KMS-11 (cell line): ENCODE measurements around the gene CA14.

Experiments
- H2AFZ ChIP-seq: fragments of 200-600 bp; sonication (generic); 2 replicates; pipeline ENCODE4 v1.6.1; 2016; ENCODE audit warnings: antibody characterized with exemption, mixed run types, low read depth
- H3K27ac ChIP-seq: fragments of 200-600 bp; sonication (generic); 2 replicates; pipeline ENCODE4 v1.6.1; 2016; ENCODE audit warnings: mild to moderate bottlenecking, mixed run types
- H3K27me3 ChIP-seq: fragments of 200-600 bp; sonication (generic); 2 replicates; pipeline ENCODE4 v1.6.1; 2017; ENCODE audit warnings: mild to moderate bottlenecking, low read depth, mixed run types, moderate library complexity; ENCODE audit not compliant: insufficient read depth
- H3K36me3 ChIP-seq: fragments of 200-600 bp; sonication (generic); 2 replicates; pipeline ENCODE4 v1.6.1; 2017; ENCODE audit warnings: mild to moderate bottlenecking, mixed run types; ENCODE audit not compliant: insufficient read depth
- H3K4me1 ChIP-seq: fragments of 200-600 bp; sonication (generic); 2 replicates; pipeline ENCODE4 v1.6.1; 2016; ENCODE audit warnings: mild to moderate bottlenecking, low read depth, mixed run types; ENCODE audit not compliant: poor library complexity, severe bottlenecking
- H3K4me2 ChIP-seq: fragments of 200-600 bp; sonication (generic); 2 replicates; pipeline ENCODE4 v1.7.0; 2016; ENCODE audit warnings: mild to moderate bottlenecking, mixed run types
- H3K4me3 ChIP-seq: fragments of 200-600 bp; sonication (generic); IDR thresholded peaks from 2 replicates; pipeline ENCODE4 v1.6.1; 2017; ENCODE audit warnings: low read depth, low read length, mixed read lengths; ENCODE audit not compliant: insufficient read depth
- H3K79me2 ChIP-seq: fragments of 200-600 bp; sonication (generic); 2 replicates; pipeline ENCODE4 v1.6.1; 2016; ENCODE audit warnings: low read depth, mixed run types; ENCODE audit not compliant: insufficient read depth
- H3K9ac ChIP-seq: fragments of 200-600 bp; sonication (generic); 2 replicates; pipeline ENCODE4 v1.6.1; 2016; ENCODE audit warnings: mild to moderate bottlenecking, mixed run types
- H4K20me1 ChIP-seq: fragments of 200-600 bp; sonication (generic); 2 replicates; pipeline ENCODE4 v1.6.1; 2016; ENCODE audit warnings: mild to moderate bottlenecking, mixed run types; ENCODE audit not compliant: insufficient read depth
- CTCF ChIP-seq: fragments of 200-600 bp; sonication (generic); conservative IDR thresholded peaks from 2 replicates; pipeline ENCODE4 v1.6.1; 2017; ENCODE audit warnings: low read depth, mild to moderate bottlenecking, antibody characterized with exemption, low read length, moderate library complexity, mixed read lengths

Gene CA14

GRCh38 chr1:150249936-150250335, 7.6 kb upstream of the CA14 start:
- H3K36me3 ChIP-seq = no peaks in the 10 kb centered on the region
- no peak overlapping the region for H3K9ac ChIP-seq
- no peak for TF ChIP-seq CTCF
- no peaks in the 10 kb centered on the region for H3K4me1 ChIP-seq
- no peak overlapping the region for H3K4me3 ChIP-seq
- no peaks in the 10 kb centered on the region for H4K20me1 ChIP-seq
- H3K27ac ChIP-seq = no peak overlapping the region
- H3K27me3 ChIP-seq = no peaks in the 10 kb centered on the region
- H3K79me2 ChIP-seq = no peaks in the 10 kb centered on the region
- no peak overlapping the region for H2AFZ ChIP-seq
- H3K4me2 ChIP-seq = no peak overlapping the region

GRCh38 chr1:150256198-150256553, 1.4 kb upstream of the CA14 start:
- H3K79me2 ChIP-seq = no peaks in the 10 kb centered on the region
- peak overlapping the region; percentile 49; the same call in 1 of the 2 replicates for H3K4me2 ChIP-seq
- H3K27ac ChIP-seq = no peak overlapping the region
- no peaks in the 10 kb centered on the region for H4K20me1 ChIP-seq
- peak overlapping the region; percentile 60; the same call in 1 of the 2 replicates for H2AFZ ChIP-seq
- H3K4me3 ChIP-seq = no peak overlapping the region
- H3K9ac ChIP-seq = no peak overlapping the region
- no peaks in the 10 kb centered on the region for H3K36me3 ChIP-seq
- H3K27me3 ChIP-seq = peaks cover 17% of the 10 kb centered on the region
- 0 out of 2 replicates have a peak, but pooled peaks have one; percentile 42 for TF ChIP-seq CTCF
- peaks cover 13% of the 10 kb centered on the region for H3K4me1 ChIP-seq

- Histone ChIP-seq H3K27ac (no peak overlapping the region), H4K20me1 (no peaks in the 10 kb centered on the region), H3K4me2 (no peak overlapping the region; the same call in 1 of the 2 replicates), H3K79me2 (no peaks in the 10 kb centered on the region), H2AFZ (peak overlapping the region; percentile 60; the same call in 1 of the 2 replicates), H3K27me3 (peaks cover 17% of the 10 kb centered on the region), H3K4me1 (peaks cover 13% of the 10 kb centered on the region), H3K36me3 (no peaks in the 10 kb centered on the region), H3K9ac (no peak overlapping the region), H3K4me3 (no peak overlapping the region)
- TF ChIP-seq CTCF = no peak
These were observed 826 bp upstream of the CA14 start for GRCh38 chr1:150256554-150257341.

- Histone ChIP-seq H3K4me1 (peaks cover 13% of the 10 kb centered on the region), H4K20me1 (no peaks in the 10 kb centered on the region), H3K9ac (no peak overlapping the region), H3K4me3 (no peak overlapping the region), H3K36me3 (no peaks in the 10 kb centered on the region), H3K79me2 (no peaks in the 10 kb centered on the region), H3K27me3 (peaks cover 17% of the 10 kb centered on the region), H3K27ac (no peak overlapping the region), H3K4me2 (no peak overlapping the region), H2AFZ (no peak overlapping the region)
- TF ChIP-seq CTCF = no peak
These were observed 1.6 kb downstream of the CA14 start for GRCh38 chr1:150259217-150259616.
